Measurements from ENCODE around the gene BCL11B.

The BCL11B gene

GRCh38 chr14:99199846-99200653 is 71.9 kb downstream of the BCL11B start:
- TF ChIP-seq CTCF (IDR thresholded peaks at IDR 0.05): no peak
- no peak for DNase-seq (ENCODE audit: low spot score)
- Histone ChIP-seq H3K4me3 (no peak overlapping the region), H3K27ac (no peak overlapping the region)

- Histone ChIP-seq H3K4me3 (no peak overlapping the region), H3K27ac (no peak overlapping the region)
- TF ChIP-seq CTCF (IDR thresholded peaks at IDR 0.05): no peak
- DNase-seq (ENCODE audit: low spot score): no peak
Observed at GRCh38 chr14:99198746-99199502, 73.1 kb downstream of the BCL11B start.

GRCh38 chr14:99196310-99196650 is 75.7 kb downstream of the BCL11B start:
- Histone ChIP-seq H3K27ac (no peak overlapping the region), H3K4me3 (no peak overlapping the region)
- TF ChIP-seq CTCF (IDR thresholded peaks at IDR 0.05): no peak
- DNase-seq (ENCODE audit: low spot score): no peak

GRCh38 chr14:99195602-99196309 is 76.2 kb downstream of the BCL11B start:
- no peak for TF ChIP-seq CTCF (IDR thresholded peaks at IDR 0.05)
- Histone ChIP-seq H3K27ac (no peak overlapping the region), H3K4me3 (no peak overlapping the region)
- DNase-seq (ENCODE audit: low spot score): no peak

GRCh38 chr14:99194736-99195135 is 77.3 kb downstream of the BCL11B start:
- TF ChIP-seq CTCF (IDR thresholded peaks at IDR 0.05): no peak
- no peak overlapping the region for H3K27ac ChIP-seq
- H3K4me3 ChIP-seq: no peak overlapping the region
- DNase-seq (ENCODE audit: low spot score): no peak

- no peak overlapping the region for H3K4me3 ChIP-seq
- no peak for DNase-seq (ENCODE audit: low spot score)
- H3K27ac ChIP-seq: no peak overlapping the region
- TF ChIP-seq CTCF (IDR thresholded peaks at IDR 0.05): no peak
Observed at GRCh38 chr14:99194136-99194535, 77.9 kb downstream of the BCL11B start.

Data from coronary artery (tissue), 2 donors.